H1 (cell line): Measurements from ENCODE around the gene PODN.

Experiments used
- CTCF ChIP-seq, 3 experiments: IDR thresholded peaks; 1 replicate in 2 of 3; 2 replicates in 1 of 3; pipeline versions ENCODE4 v1.5.1 to v1.6.1; 2011; ENCODE audit warnings: low read length in 3 of 3, mild to moderate bottlenecking in 3 of 3, inconsistent platforms in 2 of 3, low read depth in 1 of 3, moderate library complexity in 1 of 3; ENCODE audit not compliant: insufficient read depth in 1 of 3; ENCODE audit errors: control extremely low read depth in 1 of 3
- EGR1 ChIP-seq: IDR thresholded peaks from 2 replicates; pipeline ENCODE4 v1.6.1; 2011; ENCODE audit warnings: low read depth, low read length, borderline replicate concordance

- TF ChIP-seq EGR1 (no peak), CTCF (IDR thresholded peaks at IDR 0.05; ENCODE audit: control extremely low read depth in 1 of 3, insufficient read depth in 1 of 3, low read depth in 1 of 3, low read length in 3 of 3) (no peak)
Observed at GRCh38 chr1:53114581-53115400, 52.8 kb downstream of the PODN start.
